Measurements from ENCODE around the gene DRAM1.

Gene DRAM1

GRCh38 chr12:101839324-101840283 is 37.8 kb upstream of the DRAM1 start:
- peak; percentile 86 for TF ChIP-seq CTCF (IDR thresholded peaks at IDR 0.05; ENCODE audit: low read depth, low read length)
- peak; percentile 28 for DNase-seq (ENCODE audit: extremely low read depth, low read depth)

GRCh38 chr12:101841069-101841468 is 36.3 kb upstream of the DRAM1 start:
- DNase-seq (ENCODE audit: extremely low read depth, low read depth), result no peak
- TF ChIP-seq CTCF (IDR thresholded peaks at IDR 0.05; ENCODE audit: low read depth, low read length), result no peak

- TF ChIP-seq CTCF (IDR thresholded peaks at IDR 0.05; ENCODE audit: low read depth, low read length), result no peak
- no peak for DNase-seq (ENCODE audit: extremely low read depth, low read depth)
Observed at GRCh38 chr12:101845137-101845711, 32.2 kb upstream of the DRAM1 start.

- no peak for TF ChIP-seq CTCF (IDR thresholded peaks at IDR 0.05; ENCODE audit: low read depth, low read length)
- no peak for DNase-seq (ENCODE audit: extremely low read depth, low read depth)
Observed at GRCh38 chr12:101847325-101847724, 30.1 kb upstream of the DRAM1 start.

- no peak for DNase-seq (ENCODE audit: extremely low read depth, low read depth)
- no peak for TF ChIP-seq CTCF (IDR thresholded peaks at IDR 0.05; ENCODE audit: low read depth, low read length)
Observed at GRCh38 chr12:101850199-101850598, 27.2 kb upstream of the DRAM1 start.

GRCh38 chr12:101852998-101853397 is 24.4 kb upstream of the DRAM1 start:
- TF ChIP-seq CTCF (IDR thresholded peaks at IDR 0.05; ENCODE audit: low read depth, low read length), result no peak
- no peak for DNase-seq (ENCODE audit: extremely low read depth, low read depth)

GRCh38 chr12:101854747-101855146 is 22.6 kb upstream of the DRAM1 start:
- DNase-seq (ENCODE audit: extremely low read depth, low read depth), result no peak
- TF ChIP-seq CTCF (IDR thresholded peaks at IDR 0.05; ENCODE audit: low read depth, low read length), result no peak

Data from AG09319 (cell line).